Small intestine (tissue), 7 donors: Measurements from ENCODE around the gene MSI2. TPM values are rescaled to one million over a fixed set of nuclear protein-coding genes. Genes with fewer than 3 reads are reported as not detected.

Experiments
- DNase-seq, 2 donors: peaks; one replicate each; pipeline versions ENCODE4 v3.0.0 to v3.0.0-alpha.2; 2013
- FAIRE-seq: peaks from 2 replicates; lab custom pipeline; 2012; peaks lifted over from hg19 to GRCh38; lab: Jason Lieb, UNC
- H3K27ac ChIP-seq, 3 donors: one replicate each; pipeline ENCODE4 v1.5.1; 2013; ENCODE audit warnings: low read length in 2 of 3, mild to moderate bottlenecking in 2 of 3, control low read depth in 1 of 3, inconsistent platforms in 1 of 3, low read depth in 1 of 3, moderate library complexity in 1 of 3
- H3K27me3 ChIP-seq, 3 donors: one replicate each; pipeline ENCODE4 v1.6.1; 2013; ENCODE audit warnings: low read length in 3 of 3, inconsistent platforms in 1 of 3; ENCODE audit not compliant: control insufficient read depth in 3 of 3, insufficient read depth in 3 of 3
- H3K36me3 ChIP-seq, 3 donors: one replicate each; pipeline ENCODE4 v1.6.1; 2013; ENCODE audit warnings: low read length in 3 of 3, inconsistent platforms in 1 of 3, low read depth in 1 of 3, mild to moderate bottlenecking in 1 of 3, moderate library complexity in 1 of 3; ENCODE audit not compliant: control insufficient read depth in 3 of 3, insufficient read depth in 2 of 3
- H3K4me1 ChIP-seq, 3 donors: one replicate each; pipeline ENCODE4 v1.6.1; 2013; ENCODE audit warnings: low read length in 2 of 3, inconsistent platforms in 1 of 3, low read depth in 1 of 3, mild to moderate bottlenecking in 1 of 3, moderate library complexity in 1 of 3; ENCODE audit not compliant: control insufficient read depth in 3 of 3, insufficient read depth in 2 of 3
- H3K4me3 ChIP-seq, 3 donors: one replicate each; pipeline ENCODE4 v1.5.1; 2013; ENCODE audit warnings: low read length in 3 of 3, control low read depth in 1 of 3, inconsistent platforms in 1 of 3, low read depth in 1 of 3, mild to moderate bottlenecking in 1 of 3, moderate library complexity in 1 of 3
- H3K9me3 ChIP-seq, 2 donors: one replicate each; pipeline ENCODE4 v1.6.1; 2013; ENCODE audit warnings: low read depth in 1 of 2, low read length in 1 of 2; ENCODE audit not compliant: control insufficient read depth in 2 of 2, insufficient read depth in 1 of 2
- WGBS, 3 donors: extraction: QIAGEN DNeasy Blood & Tissue Kit; methylation state at CpG; one replicate each; pipeline ENCODE4 v1.1.7; 2013; 5-methylcytosine and 5-hydroxymethylcytosine counted together
- polyA plus RNA-seq, 4 donors: library from polyadenylated mRNA; stranded (reverse) in 3 of 4; unstranded in 1 of 4; fragments of 200-250 nt in 3 of 4; fragments of 120-200 nt in 1 of 4; gene quantifications; one replicate each; pipeline versions ENCODE4 v1.2.1 to v1.2.3, GENCODE V29; 2013
- donor health status: healthy with polysubstance abuse.
- donor health status: control.
- donor health status: control.
- donor health status: Bipolar disorder and iron deficiency.
- donor health status: healthy.

MSI2 gene
- polyA plus RNA-seq, 4 donors = 5.1 to 49.4 (median 12.6) TPM

DNA sequence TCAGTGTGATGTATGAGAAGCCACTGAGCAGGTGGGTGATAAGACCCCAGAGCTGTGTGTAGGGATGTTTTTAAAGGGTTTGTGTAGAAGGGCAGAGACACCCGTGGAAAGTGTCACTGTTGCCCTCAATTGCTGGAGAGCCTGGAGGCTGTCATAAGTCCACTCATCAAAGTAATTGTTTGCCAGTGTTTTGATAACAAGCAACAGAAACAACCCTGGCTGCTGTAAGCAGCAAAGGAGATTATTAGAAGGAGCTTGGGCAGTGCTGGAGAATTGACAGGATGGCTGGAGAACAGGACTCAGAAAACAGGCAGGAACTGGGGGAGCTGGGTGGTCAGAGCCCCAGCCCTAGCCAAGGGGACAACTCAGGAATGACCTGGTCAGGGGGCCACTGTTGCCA lies 369.2 kb downstream of the MSI2 start:
- Histone ChIP-seq H3K27ac (no peak overlapping the region), H3K4me3 (no peak overlapping the region), H3K9me3 (no peaks in the 10 kb centered on the region), H3K36me3 (peaks cover 0 to 71% (median 0%) of the 10 kb centered on the region in 3 donors), H3K27me3 (no peaks in the 10 kb centered on the region), H3K4me1 (no peaks in the 10 kb centered on the region)
- no peak for DNase-seq
- 75 to 80% (median 79%) methylated on average over 1 of the region's 1 CpG for WGBS, 3 donors
- FAIRE-seq = no peak

DNA sequence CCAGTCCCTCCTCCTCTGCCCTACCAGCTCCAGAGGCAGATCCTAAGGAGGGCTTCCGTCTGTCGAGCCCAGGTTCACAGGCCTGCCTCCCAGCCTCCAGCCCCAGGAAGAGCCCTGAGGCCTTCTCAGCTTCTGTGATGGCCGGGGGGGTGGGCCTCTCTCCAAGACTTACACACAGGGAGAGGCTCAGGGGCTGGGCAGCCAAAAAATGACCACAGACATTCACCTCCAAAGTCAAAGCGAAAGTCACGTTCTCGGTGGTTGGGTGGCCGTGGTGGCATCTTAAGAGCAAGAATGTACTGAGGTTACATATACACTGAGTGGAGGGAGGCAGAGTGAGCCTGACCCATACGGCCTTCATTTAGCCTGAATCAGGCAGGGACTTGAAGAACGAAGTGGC lies 369.6 kb downstream of the MSI2 start:
- DNase-seq (no peak), FAIRE-seq (no peak)
- 93 to 96% (median 94%) methylated on average over 9 of the region's 9 CpGs for WGBS, 3 donors
- Histone ChIP-seq H3K9me3 (no peaks in the 10 kb centered on the region), H3K27ac (no peak overlapping the region), H3K4me1 (no peaks in the 10 kb centered on the region), H3K36me3 (peaks cover 0 to 71% (median 0%) of the 10 kb centered on the region in 3 donors), H3K27me3 (no peaks in the 10 kb centered on the region), H3K4me3 (no peak overlapping the region)

DNA sequence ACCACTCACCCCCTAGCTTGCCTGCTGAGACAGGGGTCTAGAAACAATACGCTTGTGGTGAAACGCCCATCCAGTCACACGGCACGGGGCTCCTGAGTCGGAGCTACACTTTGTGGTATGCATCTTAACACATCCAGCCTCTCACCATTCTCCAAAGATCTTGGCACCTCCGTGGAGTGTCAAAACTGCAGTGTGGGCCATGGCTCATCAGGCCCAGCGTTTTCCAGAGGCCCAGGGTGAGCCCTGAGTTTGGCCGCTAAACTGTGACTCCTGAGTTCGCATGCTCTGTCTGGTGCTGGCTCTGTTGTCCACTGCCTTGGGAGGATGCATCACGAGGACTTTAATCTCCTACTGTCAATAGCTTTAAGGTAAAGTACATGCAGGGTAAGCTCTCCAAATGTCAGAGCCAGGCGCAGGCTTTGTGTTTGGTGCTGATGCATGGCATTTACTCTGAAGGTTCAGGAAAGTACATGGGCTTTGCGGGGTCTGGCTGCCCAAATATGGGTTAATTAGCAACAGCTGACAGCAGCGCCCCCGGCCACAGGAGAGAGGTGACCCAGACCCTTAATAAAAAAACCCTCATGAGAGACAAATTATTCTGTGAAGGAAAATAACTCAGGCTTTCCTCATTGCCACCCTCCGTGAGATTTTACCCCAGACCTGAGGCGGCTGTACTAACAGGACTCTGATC lies 370.3 kb downstream of the MSI2 start:
- no peak for DNase-seq
- Histone ChIP-seq H3K27ac (no peak overlapping the region), H3K9me3 (no peaks in the 10 kb centered on the region), H3K27me3 (no peaks in the 10 kb centered on the region), H3K4me3 (no peak overlapping the region), H3K4me1 (no peaks in the 10 kb centered on the region), H3K36me3 (peaks cover 0 to 78% (median 0%) of the 10 kb centered on the region in 3 donors)
- 93 to 95% (median 93%) methylated on average over 16 of the region's 16 CpGs for WGBS, 3 donors
- FAIRE-seq = no peak

DNA sequence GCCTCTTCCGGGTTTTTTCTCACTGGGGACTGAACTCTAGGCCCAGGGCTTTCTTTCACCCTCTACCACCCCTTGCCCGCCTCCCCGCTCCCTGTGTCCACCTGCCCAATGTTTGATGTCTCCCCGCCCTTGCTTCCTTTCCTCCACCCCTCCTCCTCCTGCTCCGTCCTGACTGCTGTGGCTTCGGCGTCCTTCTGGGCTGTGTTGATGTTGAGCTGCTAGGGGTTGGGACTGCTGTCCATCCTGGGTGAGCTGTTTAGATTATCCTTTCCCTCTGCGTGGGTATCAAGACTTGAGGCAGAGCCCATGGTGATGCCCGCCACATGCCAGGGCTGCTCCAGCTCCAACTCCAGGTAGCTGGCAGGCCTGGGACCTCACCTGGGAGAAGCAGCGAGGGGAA lies 371.3 kb downstream of the MSI2 start:
- 93 to 97% (median 96%) methylated on average over 10 of the region's 10 CpGs for WGBS, 3 donors
- DNase-seq (no peak), FAIRE-seq (no peak)

DNA sequence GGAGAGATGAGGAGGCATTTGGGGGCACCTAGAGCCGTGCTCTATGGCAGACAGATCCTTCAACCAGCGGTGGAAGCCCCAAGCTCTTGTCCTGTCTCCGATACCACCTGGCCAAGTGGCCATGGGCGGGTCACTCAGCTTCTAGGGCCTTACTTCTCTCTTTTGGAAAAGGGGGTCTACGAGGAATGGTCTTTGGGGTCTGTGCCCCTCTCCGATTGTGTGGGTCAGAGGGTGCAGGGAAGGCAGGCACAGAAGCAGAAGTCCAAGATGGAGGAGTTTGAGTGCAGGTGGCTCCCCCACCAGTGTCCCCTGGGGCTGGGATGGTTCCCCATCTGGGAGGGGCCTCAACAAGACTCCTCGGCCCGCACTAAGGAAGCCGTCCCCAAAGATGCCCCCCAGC lies 372.1 kb downstream of the MSI2 start:
- WGBS, 3 donors = 93 to 97% (median 97%) methylated on average over 9 of the region's 9 CpGs
- H3K4me3 ChIP-seq = no peak overlapping the region
- H3K9me3 ChIP-seq = no peaks in the 10 kb centered on the region
- no peaks in the 10 kb centered on the region for H3K27me3 ChIP-seq
- H3K27ac ChIP-seq = no peak overlapping the region
- no peak for DNase-seq
- H3K36me3 ChIP-seq = peaks cover 0 to 88% (median 0%) of the 10 kb centered on the region in 3 donors
- FAIRE-seq = no peak
- H3K4me1 ChIP-seq = no peaks in the 10 kb centered on the region

More for the DNA sequence above, 371.3 kb downstream of the MSI2 start:
- no peaks in the 10 kb centered on the region for H3K4me1 ChIP-seq
- H3K27me3 ChIP-seq = no peaks in the 10 kb centered on the region
- no peaks in the 10 kb centered on the region for H3K9me3 ChIP-seq
- H3K27ac ChIP-seq = no peak overlapping the region
- no peak overlapping the region for H3K4me3 ChIP-seq
- H3K36me3 ChIP-seq = peaks cover 0 to 87% (median 0%) of the 10 kb centered on the region in 3 donors

DNA sequence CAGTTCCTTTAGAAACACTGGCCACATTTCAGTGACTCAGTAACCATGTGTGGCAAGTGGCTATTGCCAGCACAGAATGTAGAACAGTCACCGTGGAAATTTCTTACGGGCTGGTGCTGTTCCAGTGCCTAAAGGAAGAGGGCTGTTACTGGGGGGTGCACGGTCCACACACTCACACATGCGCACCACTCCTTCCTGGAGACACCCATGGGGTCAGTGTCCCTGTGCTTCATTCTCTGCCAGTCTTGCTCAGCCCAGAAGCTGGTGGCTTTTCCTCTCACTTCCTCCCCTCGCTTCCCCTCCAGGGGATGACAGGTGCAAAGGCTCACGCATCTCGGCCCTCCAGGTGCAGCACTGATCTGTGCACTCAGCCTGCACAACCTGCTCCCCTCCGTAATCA lies 373.1 kb downstream of the MSI2 start:
- no peak overlapping the region for H3K4me3 ChIP-seq

DNA sequence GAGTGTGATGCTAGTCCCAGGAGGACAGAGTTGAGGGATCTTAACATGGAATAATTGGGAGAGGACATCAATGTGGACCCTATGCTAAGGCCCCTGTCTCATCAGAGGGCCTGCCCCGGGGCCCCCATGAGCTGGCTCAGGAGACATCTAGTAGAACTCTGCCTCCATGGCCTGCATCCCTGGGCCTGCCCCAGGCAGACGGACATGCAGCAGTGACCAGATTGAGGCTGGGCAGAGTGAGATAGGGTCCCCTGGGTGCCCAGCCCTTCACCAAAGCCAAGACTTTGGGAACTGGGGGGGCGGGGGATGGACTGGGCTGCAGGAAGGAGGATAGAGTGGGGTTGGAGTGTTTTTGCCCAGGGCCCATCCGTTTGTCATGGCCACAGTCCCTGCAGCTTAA lies 373.6 kb downstream of the MSI2 start:
- no peak overlapping the region for H3K4me3 ChIP-seq
- DNase-seq (no peak), FAIRE-seq (no peak)
- no peak overlapping the region for H3K27ac ChIP-seq
- peaks cover 0 to 2% of the 10 kb centered on the region in 2 donors for H3K9me3 ChIP-seq
- 93 to 96% (median 94%) methylated on average over 4 of the region's 4 CpGs for WGBS, 3 donors
- no peaks in the 10 kb centered on the region for H3K4me1 ChIP-seq
- H3K27me3 ChIP-seq = no peaks in the 10 kb centered on the region
- H3K36me3 ChIP-seq = peaks cover 0 to 81% (median 0%) of the 10 kb centered on the region in 3 donors

More for the DNA sequence above, 373.1 kb downstream of the MSI2 start:
- no peaks in the 10 kb centered on the region for H3K27me3 ChIP-seq
- H3K4me1 ChIP-seq = no peaks in the 10 kb centered on the region
- FAIRE-seq = no peak
- H3K9me3 ChIP-seq = peaks cover 0 to 2% of the 10 kb centered on the region in 2 donors
- H3K27ac ChIP-seq = no peak overlapping the region
- WGBS, 3 donors = 84 to 92% (median 87%) methylated on average over 8 of the region's 8 CpGs
- no peak for DNase-seq
- peaks cover 0 to 85% (median 0%) of the 10 kb centered on the region in 3 donors for H3K36me3 ChIP-seq

DNA sequence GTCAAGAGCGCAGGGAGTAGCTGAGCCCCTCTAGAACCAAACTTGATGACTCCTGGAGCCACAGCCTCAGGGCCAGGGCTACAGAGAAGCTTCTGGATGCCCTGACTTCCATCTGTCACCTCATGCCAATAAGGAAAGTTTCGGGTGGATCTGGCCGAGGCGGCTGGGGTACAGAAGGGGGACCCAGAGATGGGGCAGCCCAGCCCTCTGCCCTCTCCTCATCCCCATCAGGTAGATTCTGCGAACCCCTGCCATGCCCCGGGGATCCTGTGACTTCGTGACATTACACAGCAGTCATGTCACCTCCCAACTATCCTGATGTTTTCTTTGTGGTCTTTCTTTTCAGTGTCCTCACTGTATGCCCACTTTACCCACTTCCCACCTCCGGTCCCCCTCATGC lies 374.4 kb downstream of the MSI2 start:
- Histone ChIP-seq H3K9me3 (peaks cover 0 to 2% of the 10 kb centered on the region in 2 donors), H3K27ac (no peak overlapping the region), H3K27me3 (no peaks in the 10 kb centered on the region), H3K4me1 (no peaks in the 10 kb centered on the region), H3K36me3 (peaks cover 0 to 83% (median 0%) of the 10 kb centered on the region in 3 donors), H3K4me3 (no peak overlapping the region)
- WGBS, 3 donors = 95 to 97% (median 97%) methylated on average over 8 of the region's 8 CpGs
- FAIRE-seq = no peak
- no peak for DNase-seq
